Neuron (in vitro differentiated cells): ENCODE data around the gene FXYD6.
A peak's percentile ranks its signal among the peaks of the same experiment; 100 is the strongest.

Experiments
- H2AFZ ChIP-seq: one replicate; pipeline ENCODE4 v1.6.1; 2013; ENCODE audit warnings: low read depth, mild to moderate bottlenecking, inconsistent platforms, low read length, moderate library complexity
- H3K27me3 ChIP-seq: one replicate; pipeline ENCODE4 v1.6.1; 2013; ENCODE audit warnings: low read length; ENCODE audit not compliant: insufficient read depth
- H3K36me3 ChIP-seq: one replicate; pipeline ENCODE4 v1.6.1; 2013; ENCODE audit warnings: low read length; ENCODE audit not compliant: insufficient read depth
- H3K4me1 ChIP-seq: one replicate; pipeline ENCODE4 v1.6.1; 2013; ENCODE audit warnings: low read length; ENCODE audit not compliant: insufficient read depth
- H3K4me3 ChIP-seq: 2 replicates; pipeline ENCODE4 v1.5.1; 2013; ENCODE audit warnings: mild to moderate bottlenecking, low read length, moderate library complexity
- H3K9me3 ChIP-seq: one replicate; pipeline ENCODE4 v1.6.1; 2013; ENCODE audit warnings: low read length

Gene FXYD6

GRCh38 chr11:117875382-117876058 is 938 bp downstream of the FXYD6 start:
- H2AFZ ChIP-seq: peak overlapping the region; percentile 91
- peak overlapping the region; percentile 64 for H3K4me3 ChIP-seq
- peaks cover 23% of the 10 kb centered on the region for H3K27me3 ChIP-seq
- no peaks in the 10 kb centered on the region for H3K9me3 ChIP-seq
- H3K36me3 ChIP-seq: no peaks in the 10 kb centered on the region
- H3K4me1 ChIP-seq: peaks cover 20% of the 10 kb centered on the region

DNA sequence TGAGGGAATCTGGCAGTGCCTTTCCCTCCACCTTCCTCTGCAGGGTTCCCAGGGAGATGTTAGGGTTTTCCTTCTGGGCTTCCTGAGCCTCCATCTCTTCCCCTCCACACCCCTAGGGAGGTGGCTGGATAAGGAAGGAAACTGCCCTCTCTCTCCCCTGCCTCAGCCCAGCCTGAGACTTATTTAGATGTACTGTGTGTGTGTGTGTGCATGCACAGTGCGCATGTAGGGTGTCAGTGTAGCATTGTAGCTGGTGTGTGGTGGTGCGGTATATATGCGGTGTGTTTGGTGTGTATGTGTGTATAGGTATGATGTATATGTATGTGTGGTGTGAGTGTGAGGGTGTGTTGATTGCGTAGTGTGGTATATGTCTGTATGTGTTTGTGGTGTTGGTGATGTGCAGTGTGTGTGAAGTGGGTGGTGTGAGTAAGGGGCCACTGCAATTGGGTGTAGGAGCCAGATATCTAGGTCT is 1.5 kb downstream of the FXYD6 start:
- no peaks in the 10 kb centered on the region for H3K9me3 ChIP-seq
- no peak overlapping the region for H2AFZ ChIP-seq
- H3K4me3 ChIP-seq: peak overlapping the region; percentile 64
- H3K4me1 ChIP-seq: peaks cover 26% of the 10 kb centered on the region
- no peaks in the 10 kb centered on the region for H3K36me3 ChIP-seq
- H3K27me3 ChIP-seq: peaks cover 21% of the 10 kb centered on the region

DNA sequence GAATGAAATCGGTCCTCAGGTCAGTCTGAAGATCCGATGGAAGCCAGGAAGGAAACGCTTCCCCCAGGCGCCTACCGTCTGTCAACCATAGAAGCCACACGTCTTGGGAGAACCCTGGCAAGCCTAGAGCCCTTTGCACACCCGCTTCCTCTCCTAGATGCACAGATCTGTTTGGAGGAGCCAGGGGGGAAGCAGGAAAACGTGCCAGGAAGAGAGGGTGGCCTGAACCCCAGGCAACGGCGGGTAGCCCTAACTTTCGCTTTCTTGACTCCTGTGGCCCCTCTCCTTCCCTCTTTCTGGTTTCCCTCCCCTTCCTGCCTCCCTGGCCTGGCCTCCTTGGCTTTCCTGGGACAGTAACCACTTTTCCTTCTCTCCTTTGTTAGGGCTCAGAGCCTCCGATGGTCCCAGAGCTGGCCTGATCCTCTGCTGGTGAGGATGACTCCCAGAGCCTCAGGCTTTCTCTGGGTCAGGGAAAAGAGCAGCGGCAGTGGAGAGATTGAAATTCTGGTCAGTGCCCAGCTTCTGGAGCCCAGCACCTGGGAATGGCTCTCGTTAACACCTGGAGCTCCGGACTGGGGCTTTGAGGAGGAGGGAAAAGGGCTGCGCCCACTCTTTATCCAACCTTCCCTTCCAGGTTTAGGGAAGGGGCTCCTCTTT is 2.1 kb downstream of the FXYD6 start:
- Histone ChIP-seq H3K27me3 (peaks cover 15% of the 10 kb centered on the region), H3K4me1 (peaks cover 32% of the 10 kb centered on the region), H3K36me3 (no peaks in the 10 kb centered on the region), H2AFZ (no peak overlapping the region), H3K4me3 (no peak overlapping the region), H3K9me3 (no peaks in the 10 kb centered on the region)

DNA sequence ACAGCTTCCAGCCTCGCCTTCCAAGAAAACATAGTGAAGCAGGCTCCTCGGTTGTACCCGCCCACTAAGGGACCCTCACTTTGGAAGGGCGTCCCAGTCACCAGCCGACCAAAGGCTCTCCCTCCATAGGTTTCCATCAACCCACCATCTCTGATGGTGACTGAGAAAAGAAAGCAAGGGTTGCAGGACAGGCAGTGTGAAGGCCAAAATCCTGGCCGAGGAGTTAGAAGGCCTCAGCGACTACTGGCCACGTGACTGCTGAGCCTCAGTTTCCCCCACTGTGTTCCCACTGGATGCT is 2.7 kb downstream of the FXYD6 start:
- no peaks in the 10 kb centered on the region for H3K36me3 ChIP-seq
- H3K27me3 ChIP-seq: peaks cover 9% of the 10 kb centered on the region
- no peaks in the 10 kb centered on the region for H3K9me3 ChIP-seq
- H3K4me1 ChIP-seq: peaks cover 32% of the 10 kb centered on the region
- no peak overlapping the region for H3K4me3 ChIP-seq
- H2AFZ ChIP-seq: no peak overlapping the region

- H3K27me3 ChIP-seq: peaks cover 4% of the 10 kb centered on the region
- peaks cover 32% of the 10 kb centered on the region for H3K4me1 ChIP-seq
- H3K36me3 ChIP-seq: no peaks in the 10 kb centered on the region
- H2AFZ ChIP-seq: no peak overlapping the region
- no peaks in the 10 kb centered on the region for H3K9me3 ChIP-seq
- no peak overlapping the region for H3K4me3 ChIP-seq
Observed at GRCh38 chr11:117872975-117873827, 3.3 kb downstream of the FXYD6 start.

DNA sequence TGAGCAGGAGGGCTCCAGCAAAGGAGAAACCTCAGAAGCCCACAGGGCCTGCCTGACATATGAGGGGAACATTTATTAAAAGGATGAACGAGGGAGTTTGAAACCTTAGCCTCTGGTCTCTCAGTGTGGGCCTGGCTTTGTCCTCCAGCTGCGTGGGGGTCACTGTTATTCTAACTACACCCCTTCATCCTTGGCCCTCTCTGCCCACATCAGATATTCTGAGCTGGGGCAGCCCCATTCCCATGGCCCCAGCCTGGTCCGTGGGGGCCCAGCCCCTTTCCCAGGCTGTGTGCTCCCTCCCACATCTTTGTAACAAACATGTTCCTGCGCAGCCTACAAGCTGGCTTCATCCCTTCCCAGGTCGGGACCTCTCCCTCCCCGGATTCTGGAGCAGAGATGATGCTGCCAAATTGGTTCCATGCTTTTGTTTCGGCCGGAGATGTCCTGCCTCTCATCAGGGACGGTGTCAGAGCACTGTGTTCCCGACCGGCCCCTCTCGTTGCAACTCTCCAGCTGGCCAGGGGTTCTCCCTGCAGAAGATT is 4.0 kb downstream of the FXYD6 start:
- Histone ChIP-seq H3K4me3 (no peak overlapping the region), H3K4me1 (peaks cover 30% of the 10 kb centered on the region), H3K27me3 (no peaks in the 10 kb centered on the region), H3K9me3 (no peaks in the 10 kb centered on the region), H2AFZ (no peak overlapping the region), H3K36me3 (no peaks in the 10 kb centered on the region)

DNA sequence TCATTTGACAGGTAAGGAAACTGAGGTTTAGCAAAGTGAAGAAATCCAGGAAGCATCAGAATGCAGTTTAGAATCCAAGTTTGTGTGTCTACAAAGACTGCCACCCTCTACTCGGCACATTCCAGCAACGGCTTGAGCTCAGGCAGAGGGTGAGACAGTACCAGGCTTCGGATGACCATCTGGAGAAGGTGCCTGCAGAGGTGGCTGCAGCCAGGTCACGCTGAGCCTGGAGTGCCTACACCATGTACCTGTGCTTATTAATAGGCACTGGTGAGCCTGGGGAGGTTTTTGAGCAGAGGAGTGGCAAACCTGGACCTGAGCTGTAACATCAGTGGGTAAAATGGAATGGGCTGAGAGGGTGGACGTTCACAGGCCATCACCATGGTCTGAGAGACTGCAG is 4.7 kb downstream of the FXYD6 start:
- no peak overlapping the region for H2AFZ ChIP-seq
- no peak overlapping the region for H3K4me3 ChIP-seq
- peaks cover 24% of the 10 kb centered on the region for H3K4me1 ChIP-seq
- no peaks in the 10 kb centered on the region for H3K36me3 ChIP-seq
- no peaks in the 10 kb centered on the region for H3K9me3 ChIP-seq
- H3K27me3 ChIP-seq: no peaks in the 10 kb centered on the region

DNA sequence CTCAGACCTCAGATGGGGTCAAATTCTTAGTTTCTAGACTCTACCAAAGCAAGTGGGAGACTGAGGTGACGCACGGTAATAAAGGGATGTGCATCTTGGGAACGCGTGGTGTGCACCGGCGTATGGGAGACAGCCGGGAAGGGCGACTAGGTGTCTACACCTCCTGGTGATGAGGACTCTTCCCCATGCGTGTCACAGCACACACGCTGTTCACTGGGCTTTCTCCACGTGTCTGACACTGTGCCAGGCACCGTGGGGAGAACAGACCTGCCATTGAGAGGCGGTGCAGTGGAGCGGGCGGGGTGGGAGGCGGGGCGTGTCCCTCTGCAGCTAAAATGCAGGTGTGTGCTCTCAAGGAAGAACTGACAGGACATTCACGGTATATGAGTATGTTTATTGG is 5.3 kb downstream of the FXYD6 start:
- H2AFZ ChIP-seq: no peak overlapping the region
- peaks cover 24% of the 10 kb centered on the region for H3K4me1 ChIP-seq
- H3K4me3 ChIP-seq: no peak overlapping the region
- H3K27me3 ChIP-seq: no peaks in the 10 kb centered on the region
- H3K9me3 ChIP-seq: no peaks in the 10 kb centered on the region
- H3K36me3 ChIP-seq: no peaks in the 10 kb centered on the region

DNA sequence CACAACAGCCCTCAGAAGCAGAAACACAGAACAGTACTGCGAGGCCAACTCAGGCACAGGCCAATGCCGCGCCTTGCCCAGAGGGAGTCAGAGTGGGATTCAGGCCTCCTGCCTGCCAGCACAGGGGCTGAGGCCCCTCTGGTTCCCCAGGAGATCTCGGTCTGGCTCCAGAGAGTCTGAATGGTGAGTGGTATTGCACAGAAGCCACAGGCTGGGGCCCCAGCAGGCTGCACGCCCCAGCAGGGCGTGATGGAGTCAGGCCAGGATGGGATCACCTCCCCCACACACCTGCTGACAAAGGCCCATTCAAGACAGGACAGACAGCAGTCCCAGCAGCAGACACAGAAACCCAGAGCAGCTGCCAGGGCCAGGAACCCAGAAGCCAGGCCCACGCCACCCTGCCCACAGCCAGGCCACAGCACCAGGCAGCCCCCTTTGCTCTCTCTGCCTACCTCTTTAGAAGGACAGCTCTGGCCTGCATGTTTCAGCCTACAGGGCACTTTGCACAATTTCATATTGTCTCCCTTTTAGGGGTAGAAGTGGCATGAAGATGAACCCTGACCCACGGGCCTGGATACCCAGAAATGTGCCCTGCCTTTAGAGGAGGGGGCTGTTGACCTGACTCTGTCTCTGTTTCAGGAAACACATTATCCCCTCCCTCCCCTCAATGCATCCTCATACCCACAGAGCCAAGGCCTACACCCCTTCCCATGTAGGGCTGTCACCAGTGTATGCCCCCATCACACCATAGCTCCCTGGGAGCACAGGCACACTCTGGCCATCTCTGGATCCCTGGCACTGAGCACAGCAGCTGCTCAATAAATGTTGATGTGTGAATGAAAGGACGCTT is 6.1 kb downstream of the FXYD6 start:
- Histone ChIP-seq H3K36me3 (no peaks in the 10 kb centered on the region), H3K27me3 (no peaks in the 10 kb centered on the region), H2AFZ (no peak overlapping the region), H3K4me3 (no peak overlapping the region), H3K4me1 (peaks cover 19% of the 10 kb centered on the region), H3K9me3 (no peaks in the 10 kb centered on the region)

DNA sequence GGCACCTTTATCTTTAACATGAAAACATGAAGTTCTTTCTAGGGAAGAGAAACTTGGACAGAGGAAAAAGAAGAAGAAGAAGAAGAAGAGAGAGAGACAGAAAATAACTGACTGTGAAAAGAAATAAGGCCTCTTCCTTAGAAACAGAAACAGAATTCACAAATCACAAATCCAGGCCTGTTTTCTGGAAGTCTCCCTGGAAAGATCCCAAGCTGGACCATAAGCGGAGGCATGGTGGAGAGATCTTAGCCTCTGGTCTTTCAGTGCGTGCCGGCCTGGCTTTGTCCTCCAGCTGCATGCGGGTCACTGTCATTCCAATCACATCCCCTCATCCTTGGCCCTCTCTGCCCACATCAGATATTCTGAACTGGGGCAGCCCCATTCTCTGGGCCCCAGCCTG is 6.9 kb downstream of the FXYD6 start:
- Histone ChIP-seq H2AFZ (no peak overlapping the region), H3K4me1 (peaks cover 13% of the 10 kb centered on the region), H3K4me3 (no peak overlapping the region), H3K36me3 (no peaks in the 10 kb centered on the region), H3K9me3 (no peaks in the 10 kb centered on the region), H3K27me3 (no peaks in the 10 kb centered on the region)

GRCh38 chr11:117868815-117869561 is 7.5 kb downstream of the FXYD6 start:
- H3K4me3 ChIP-seq: no peak overlapping the region
- H3K9me3 ChIP-seq: no peaks in the 10 kb centered on the region
- H3K4me1 ChIP-seq: peaks cover 13% of the 10 kb centered on the region
- no peaks in the 10 kb centered on the region for H3K36me3 ChIP-seq
- no peaks in the 10 kb centered on the region for H3K27me3 ChIP-seq
- no peak overlapping the region for H2AFZ ChIP-seq

DNA sequence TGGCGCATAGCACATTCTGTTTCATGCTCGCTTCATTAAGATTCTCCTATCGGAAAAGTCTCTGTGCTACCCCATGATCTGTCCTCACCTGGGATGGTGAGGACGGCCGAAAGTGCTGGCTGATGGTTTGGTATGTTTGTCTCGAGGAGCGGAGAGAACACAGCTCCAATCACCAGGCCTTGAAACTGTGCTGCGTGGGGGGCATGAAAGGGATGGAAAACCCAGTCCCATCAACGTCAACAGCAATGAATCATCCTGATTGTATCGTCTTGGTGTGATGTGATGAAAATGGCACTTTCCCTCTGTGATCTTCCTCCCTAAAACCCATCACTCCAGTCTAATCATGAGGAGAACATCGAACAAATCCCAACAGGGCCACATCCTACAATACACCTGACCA is 8.4 kb downstream of the FXYD6 start:
- Histone ChIP-seq H3K9me3 (no peaks in the 10 kb centered on the region), H3K4me3 (no peak overlapping the region), H3K27me3 (no peaks in the 10 kb centered on the region), H2AFZ (no peak overlapping the region), H3K4me1 (peaks cover 13% of the 10 kb centered on the region), H3K36me3 (no peaks in the 10 kb centered on the region)
